Adrenal gland (tissue), 5 donors: ENCODE results near the gene JPH2.

Source experiments
- POLR2A ChIP-seq, 2 donors: fragments of 450-650 bp; IDR thresholded peaks; one replicate each; pipeline ENCODE4 v1.6.1; 2017; ENCODE audit warnings: antibody characterized with exemption in 2 of 2, mild to moderate bottlenecking in 2 of 2, moderate library complexity in 1 of 2
- TF ChIP-seq, protein P1 (sequence below), 6 experiments: fragments of 450-650 bp in 4 of 6; fragments of 200-600 bp in 2 of 6; sonication (generic) in 1 of 6; IDR thresholded peaks; 1 replicate in 5 of 6; 2 replicates in 1 of 6; pipeline versions ENCODE4 v1.5.1 to v1.8.0; 2016 to 2021; ENCODE audit warnings: antibody characterized with exemption in 6 of 6, mild to moderate bottlenecking in 2 of 6, moderate library complexity in 1 of 6
- donor health status: DM: no; HTN: no; CAD: no.

DNA sequence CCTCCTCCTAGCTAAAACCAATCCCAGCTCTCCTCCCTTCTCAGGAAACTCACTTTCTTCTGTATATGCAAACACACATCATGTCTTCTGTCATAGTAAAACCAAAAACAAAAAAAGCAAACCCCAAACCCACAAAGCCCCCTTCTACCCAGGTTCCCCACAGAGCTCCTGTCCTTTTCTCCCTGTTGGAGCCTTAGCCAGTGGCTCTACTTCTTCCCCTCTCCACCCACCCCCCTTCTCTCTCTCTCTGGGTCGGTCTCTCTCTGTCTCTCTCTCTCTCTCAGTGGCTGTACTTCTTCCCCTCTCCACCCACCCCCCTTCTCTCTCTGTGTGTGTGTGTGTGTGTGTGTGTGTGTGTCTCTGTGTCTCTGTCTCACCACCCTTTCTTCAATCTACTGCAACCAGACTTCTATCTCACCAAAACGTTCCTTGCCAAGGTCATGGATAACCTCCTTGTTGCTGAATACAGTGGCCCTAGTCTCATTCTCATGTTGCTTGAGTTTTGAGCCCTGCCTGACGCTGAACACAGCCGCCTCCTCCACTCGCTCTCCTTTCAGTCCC is 32.3 kb upstream of the JPH2 start:
- TF ChIP-seq, protein P1, sequence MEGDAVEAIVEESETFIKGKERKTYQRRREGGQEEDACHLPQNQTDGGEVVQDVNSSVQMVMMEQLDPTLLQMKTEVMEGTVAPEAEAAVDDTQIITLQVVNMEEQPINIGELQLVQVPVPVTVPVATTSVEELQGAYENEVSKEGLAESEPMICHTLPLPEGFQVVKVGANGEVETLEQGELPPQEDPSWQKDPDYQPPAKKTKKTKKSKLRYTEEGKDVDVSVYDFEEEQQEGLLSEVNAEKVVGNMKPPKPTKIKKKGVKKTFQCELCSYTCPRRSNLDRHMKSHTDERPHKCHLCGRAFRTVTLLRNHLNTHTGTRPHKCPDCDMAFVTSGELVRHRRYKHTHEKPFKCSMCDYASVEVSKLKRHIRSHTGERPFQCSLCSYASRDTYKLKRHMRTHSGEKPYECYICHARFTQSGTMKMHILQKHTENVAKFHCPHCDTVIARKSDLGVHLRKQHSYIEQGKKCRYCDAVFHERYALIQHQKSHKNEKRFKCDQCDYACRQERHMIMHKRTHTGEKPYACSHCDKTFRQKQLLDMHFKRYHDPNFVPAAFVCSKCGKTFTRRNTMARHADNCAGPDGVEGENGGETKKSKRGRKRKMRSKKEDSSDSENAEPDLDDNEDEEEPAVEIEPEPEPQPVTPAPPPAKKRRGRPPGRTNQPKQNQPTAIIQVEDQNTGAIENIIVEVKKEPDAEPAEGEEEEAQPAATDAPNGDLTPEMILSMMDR (IDR thresholded peaks at IDR 0.05) = no peak
- TF ChIP-seq POLR2A (IDR thresholded peaks at IDR 0.05) = no peak
